Measurements from ENCODE around the gene EPB41L4A.
A peak's percentile ranks its signal among the peaks of the same experiment; 100 is the strongest.

Gene EPB41L4A

DNA sequence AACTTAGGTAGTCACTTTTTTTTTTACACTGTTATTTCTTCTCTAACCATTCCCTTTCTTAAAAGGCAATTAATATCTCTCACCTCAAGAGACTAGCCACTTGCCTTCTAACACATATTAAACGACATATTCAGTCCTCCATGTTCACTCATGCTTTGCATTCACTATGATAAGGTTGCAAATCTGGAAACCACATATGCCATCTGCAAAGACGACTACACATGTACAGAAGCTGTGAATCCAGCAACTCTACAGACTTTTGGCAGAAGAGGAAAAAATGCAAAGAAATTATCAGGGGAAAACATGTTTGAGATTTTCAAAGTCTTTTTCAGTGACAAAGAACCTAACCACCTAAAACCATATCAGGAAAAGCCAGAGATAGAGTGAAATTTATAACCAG is 112.1 kb downstream of the EPB41L4A start:
- peak; percentile 26 for DNase-seq

DNA sequence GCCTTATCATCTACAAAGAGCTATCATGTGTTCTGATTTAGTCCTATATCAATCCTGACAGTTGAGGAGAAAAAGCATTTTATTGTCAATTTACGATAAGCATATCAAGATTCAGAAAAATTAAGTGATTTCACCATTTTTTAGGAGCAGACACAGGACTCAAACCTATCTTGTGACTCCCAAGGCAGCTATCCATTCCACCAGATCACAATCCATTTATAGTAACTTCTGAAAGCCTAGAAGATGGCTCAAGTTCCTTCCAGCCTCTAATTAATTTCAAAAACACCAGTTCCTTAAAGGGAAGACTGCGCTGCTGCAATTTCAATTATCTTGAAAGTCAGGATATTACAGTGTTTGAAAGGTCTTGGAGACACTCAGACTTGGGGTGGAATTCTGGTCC is 114.3 kb downstream of the EPB41L4A start:
- no peak for DNase-seq

DNA sequence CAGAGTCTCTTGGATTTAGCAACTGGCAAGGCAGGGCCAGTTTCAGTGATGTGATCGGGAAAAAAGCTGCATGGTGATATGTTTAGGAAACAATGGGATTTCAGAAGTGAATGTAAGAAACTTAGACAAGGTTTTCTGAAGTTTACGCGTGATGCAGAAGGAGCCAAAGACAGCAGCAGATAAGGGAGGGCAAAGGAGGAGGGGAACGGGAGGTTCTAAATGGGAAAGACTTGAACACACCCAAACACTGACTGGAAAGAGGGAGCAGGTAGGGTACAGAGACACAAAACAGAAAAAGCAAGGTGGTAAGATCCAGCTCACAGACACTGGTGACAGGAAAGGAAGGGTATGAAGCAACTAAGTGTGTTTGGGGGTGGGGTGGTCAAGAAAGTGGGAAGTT is 115.4 kb downstream of the EPB41L4A start:
- DNase-seq, result no peak

DNA sequence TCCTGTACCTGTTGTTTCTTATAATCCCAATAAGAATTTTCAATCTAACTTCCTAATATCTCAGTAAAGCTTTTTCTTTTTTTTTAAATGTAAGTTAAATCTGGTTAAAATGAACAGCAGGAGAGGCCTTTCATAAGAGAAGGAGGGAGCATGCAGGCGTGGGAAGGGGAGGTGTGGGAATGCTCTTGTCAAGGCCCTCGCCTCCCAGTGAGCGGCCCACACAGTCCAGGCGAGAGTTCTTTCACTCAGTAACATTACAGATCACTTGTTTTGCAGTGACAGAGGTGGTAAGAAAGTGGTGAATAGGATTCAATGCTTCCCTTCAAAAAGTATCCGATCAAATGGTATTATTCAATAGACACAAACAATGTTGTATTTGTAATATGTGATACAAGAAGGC is 125.0 kb downstream of the EPB41L4A start:
- DNase-seq, result no peak

DNA sequence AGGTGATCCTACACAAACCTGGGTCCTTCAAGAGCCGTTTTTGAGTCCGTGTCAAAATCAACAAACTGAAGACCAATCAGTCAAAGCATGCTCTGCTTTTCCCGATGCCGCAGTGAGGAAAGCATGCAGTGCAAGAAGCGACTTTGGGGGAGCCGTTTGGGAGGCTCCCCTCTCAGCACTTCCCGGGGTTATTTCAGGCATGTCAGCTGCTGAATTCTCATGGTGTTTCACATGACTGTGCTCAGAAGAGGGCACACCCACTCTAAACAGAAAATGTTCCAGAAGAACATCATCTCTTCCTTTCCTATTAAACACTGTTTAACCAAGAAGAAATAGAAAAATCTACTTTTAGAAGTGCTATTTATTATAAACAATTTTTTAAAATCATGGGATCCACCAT is 125.5 kb downstream of the EPB41L4A start:
- no peak for DNase-seq

DNA sequence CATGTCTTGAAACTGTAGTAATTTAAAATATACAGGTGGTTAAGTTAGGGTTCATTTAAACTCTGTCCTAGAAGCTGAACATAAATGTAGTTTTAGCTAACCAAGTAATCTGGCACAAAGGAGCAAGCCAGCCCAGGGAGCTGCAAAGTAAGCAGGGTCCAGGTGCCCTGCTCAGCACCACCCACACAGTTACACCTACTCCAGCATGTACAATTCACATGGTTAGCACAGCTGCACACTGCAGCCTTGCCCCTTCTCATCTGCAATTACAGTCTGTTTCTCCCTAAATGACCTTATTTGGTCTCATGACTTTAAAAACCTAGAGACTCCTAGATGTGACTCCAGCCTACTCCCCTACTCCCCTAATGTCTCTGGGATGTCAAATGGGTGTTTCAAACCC is 128.4 kb downstream of the EPB41L4A start:
- no peak for DNase-seq

DNA sequence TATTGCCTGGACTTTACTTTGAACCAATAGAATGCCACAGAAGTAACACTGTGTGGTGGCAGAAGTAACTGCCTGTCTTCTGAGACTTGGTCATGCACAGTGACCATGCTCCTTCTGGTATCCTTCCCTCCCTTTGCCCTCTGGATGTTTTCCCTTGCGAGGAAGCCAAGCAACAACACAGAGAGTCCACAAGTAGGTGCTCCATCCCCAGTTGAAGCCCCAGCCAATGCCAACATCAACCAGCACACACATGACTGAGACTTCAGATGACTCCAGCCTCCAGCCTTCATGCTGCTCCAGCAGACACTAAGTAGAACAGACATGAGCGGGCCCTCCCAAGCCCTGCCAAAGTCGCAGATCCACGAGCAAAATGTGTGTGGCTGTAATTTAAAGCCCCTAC is 129.6 kb downstream of the EPB41L4A start:
- DNase-seq, result no peak

DNA sequence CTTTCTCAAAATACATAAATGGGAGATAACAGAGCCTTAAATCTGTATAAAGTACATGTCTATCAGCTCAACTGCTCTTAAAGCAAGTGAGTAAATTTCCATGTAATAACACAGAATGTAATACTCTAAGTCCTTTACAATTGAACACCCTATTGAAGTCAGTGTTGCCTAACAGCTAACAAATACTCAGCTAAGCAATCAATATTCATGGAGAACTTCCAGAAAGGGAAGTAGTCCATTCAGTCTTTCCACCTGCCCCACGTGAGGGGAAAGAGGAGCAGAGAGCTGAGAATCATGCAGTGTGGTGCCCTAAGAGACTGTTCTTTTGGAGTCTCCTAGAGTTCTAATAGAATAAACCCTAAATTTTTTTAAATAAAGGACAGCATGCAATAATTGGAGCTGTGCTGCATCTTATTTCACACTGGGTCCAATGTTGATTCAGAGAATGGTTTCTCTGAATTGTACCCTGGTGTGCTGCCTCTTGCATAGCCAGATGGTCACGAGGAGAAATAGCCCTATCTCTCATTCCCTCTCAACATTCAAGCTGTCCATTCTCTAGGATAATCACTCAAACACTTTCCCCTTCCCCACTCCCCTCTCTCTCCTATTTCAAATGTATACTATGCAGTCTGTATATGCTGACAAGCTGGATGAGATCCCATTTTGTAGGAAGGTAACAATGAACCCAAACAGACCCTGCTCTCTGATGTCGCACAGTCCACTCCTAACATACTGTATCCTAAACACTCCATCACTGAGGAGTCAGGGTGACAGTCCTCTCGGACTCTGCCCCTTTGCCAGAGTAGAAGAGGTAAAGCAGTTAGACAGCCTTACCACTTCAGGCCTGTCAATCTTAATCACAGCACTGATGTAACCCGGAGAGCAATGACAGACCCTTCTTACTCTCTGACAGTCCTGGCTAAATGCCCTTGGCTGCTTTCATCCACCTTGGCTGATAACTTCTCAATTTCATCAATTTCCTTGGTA is 134.8 kb downstream of the EPB41L4A start:
- DNase-seq, result no peak

DNA sequence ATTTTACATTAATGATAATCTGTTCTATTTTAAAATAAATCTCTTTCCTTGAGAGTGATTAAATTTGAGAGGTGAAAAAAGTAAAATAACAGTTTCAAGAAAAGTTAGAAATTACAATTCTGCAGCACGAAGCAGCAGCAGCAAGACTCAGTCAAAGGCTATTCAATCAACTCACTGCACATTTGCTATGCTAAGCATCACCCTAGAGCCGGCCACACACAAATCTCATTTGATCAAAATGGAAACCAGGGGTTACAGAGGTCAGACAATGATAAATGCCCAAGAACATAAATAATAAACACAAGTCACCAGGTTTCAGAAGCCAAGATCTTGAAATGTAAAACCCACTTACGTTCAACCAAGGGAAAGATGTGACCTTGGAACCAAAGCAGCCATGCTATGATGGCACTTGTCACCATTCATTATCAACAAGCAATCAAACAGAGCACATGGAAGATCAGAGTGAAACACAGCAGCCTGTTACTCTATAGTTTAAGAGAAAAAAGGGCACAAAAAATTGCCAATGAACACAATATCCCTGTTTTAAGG is 136.0 kb downstream of the EPB41L4A start:
- no peak for DNase-seq

DNA sequence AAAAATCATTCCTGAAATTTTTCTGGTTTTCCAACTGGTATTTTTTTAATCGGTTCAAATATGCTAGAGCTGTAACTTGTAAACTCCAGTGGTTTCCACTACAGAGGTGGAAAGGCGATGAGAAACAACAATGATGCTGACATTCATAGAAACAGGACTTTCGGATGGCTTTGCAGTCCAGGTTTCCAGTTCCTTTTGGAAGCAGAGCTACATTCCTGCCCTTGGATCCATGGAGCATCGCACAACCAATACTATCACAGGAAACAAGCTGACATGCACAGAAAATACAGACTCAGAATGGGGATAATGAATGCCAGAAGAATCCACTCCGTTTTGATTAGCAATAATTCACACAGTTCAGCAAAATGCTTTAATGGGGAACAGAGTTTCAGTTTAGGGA is 140.0 kb downstream of the EPB41L4A start:
- no peak for DNase-seq

DNA sequence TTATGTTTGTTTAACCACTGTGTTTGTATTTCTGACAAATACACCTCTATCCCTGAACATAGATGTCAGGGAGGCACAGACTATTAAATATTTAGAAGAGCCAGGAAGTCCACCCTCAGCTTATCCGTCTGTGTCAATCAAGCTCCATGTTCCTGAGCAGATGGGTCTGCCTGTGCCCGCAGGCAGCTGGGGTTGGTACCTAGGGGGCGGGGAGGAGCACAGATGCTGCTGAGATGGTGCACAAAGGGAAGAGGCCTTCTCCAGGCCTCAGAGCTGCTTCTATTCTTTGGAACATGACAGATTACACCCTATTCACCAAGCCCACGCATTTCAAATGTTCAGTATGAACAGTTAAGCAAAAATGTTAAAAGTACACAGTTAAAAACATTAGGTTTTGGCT is 142.1 kb downstream of the EPB41L4A start:
- DNase-seq, result no peak

DNA sequence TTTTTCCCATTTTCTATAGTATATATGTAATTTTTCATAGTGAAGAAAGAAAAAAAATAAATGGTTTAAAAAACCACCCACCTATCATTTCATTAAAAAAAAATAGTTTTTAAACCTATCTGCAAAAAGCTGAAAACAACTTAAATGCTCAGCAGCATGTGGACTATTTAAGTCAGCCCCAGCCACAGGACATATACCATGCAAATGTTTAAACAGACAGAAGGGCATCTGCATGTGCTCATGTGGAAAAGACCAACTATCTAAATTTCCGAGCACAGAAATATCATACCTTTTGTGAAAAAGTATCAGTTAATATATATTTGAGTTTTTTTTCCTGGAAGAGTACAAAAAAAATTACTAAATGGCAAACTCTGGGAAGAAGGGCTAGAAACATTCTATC is 143.4 kb downstream of the EPB41L4A start:
- DNase-seq, result no peak

DNA sequence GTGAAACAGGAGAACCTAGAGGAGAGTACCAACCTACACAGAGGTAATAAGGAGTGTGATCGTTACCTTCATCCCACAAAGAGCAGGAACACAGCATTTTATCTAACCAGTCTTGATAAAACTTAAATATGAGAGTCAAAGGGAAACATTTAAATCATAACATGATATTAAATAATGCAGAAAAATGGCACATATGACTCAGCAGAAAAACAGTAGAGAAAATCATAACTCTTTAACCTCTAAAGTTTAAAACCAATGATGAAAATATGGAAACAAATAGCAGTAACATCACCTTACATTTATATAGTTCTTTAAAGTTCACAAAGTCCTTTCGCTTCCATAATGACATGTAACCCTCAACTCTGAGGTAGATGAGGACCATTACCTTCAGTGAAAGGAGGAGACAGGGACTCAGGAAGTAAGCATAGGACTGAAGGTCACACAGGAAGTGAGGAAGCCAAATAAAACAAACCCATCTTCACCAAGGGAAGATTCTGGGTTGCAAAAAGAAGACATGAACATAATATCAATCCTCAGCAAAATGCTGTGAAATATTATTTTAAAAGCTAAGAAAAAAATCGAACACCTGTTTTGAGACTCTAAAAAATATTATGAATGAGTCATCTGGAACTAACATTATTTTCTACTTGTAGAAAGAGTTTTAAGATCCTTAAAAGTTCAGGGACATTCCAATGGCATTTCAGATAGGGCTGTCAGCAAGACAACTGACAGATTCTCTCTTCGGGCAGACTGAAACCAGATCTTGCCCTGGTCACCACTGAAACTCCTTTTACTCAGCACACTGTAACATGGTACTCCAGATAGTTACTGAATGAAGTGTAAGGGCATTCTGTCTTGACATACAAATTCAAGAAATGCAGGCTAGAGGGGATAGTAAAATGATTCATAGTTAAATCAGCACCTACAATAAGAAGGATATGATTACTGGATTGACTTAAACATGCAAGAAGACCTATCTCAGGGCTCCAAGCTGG is 148.5 kb downstream of the EPB41L4A start:
- no peak for DNase-seq

DNA sequence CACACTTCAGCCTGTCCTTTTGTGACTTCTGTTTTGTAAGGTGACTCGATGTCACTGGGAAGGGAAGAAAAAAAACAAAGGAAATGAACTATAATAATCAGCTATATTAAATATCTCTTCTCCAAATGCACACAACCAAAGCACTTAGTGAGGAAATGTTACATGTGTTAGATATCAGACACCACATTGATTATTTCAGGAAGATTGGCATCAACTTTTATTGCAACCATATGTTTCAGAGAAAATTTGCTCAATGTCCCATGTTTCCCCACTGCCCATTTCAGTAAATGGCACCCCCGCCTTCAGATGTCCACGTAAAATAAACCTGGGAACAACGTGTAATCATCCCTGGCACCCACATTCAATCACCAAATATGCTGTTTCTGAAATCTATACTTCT is 151.8 kb downstream of the EPB41L4A start:
- no peak for DNase-seq

DNA sequence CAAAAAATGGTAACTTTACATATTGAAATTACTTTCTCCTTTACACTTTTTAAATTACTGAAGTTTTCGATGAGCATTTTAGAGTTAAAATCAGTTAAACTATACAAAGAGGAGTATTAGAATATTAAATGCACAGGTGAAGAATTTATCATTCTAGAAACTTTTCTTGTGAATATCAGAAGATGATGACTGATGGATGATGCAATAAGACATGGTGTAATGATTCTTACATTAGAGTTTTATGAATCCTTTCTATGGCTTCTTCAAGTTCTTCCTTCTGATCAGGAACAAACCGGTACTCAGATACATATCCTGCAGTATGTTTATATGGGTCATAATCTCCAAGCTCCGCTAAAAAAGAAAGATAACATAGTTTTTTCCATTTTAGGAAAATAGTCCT is 154.4 kb downstream of the EPB41L4A start:
- no peak for DNase-seq

DNA sequence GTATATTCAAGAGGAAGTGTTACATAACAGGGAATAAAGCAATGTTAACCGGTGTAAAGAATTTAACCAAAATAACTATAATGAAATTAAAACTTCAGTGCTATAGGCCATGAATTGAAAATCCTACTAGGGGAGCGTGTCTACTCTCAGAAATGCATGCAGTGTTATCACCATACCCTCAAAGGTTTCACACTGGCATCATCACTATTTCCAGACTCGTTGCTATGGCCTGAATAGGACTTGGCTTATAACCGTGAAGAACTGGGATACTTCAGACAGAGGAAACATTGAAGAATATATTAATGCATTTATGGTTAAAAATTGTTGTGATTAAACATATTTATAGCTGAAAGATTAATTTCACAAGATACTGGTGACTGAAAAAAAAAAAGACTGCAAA is 154.9 kb downstream of the EPB41L4A start:
- DNase-seq, result no peak

DNA sequence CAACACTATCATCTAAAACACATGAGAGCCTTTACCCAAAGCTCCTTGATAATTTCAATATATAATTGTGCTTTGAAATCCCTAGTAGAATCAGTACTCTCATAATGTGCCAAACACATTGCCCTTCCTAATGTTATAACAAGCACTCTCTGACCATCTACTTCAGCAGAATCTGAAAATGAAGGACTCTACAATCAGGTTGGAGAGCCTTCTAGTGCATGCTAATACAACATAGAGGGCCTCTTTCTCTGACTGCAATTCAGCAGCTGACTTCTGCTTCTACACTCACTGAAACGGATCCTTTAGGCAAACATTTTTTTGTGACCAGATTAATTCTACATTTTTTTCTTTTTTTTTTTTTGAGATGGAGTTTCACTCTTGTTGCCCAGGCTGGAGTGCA is 155.6 kb downstream of the EPB41L4A start:
- no peak for DNase-seq

DNA sequence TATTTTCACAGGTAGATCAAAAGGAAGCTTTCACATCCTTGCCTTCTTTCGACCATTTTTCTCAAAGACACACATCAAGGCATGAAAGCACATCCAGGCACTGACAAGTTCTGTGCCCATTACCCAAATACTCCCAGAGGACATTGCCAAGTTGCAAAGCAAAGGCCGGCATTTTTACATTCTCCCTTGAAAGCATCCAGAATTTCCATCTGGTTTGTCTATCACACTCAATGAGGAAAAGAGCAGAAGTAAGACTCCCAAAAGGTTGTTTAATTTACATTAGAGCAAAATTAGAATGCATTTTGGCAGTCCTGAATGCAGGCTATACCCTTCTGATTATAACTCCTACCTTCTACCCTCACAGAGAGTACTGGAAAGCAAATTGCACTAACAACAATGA is 160.5 kb downstream of the EPB41L4A start:
- DNase-seq, result no peak

DNA sequence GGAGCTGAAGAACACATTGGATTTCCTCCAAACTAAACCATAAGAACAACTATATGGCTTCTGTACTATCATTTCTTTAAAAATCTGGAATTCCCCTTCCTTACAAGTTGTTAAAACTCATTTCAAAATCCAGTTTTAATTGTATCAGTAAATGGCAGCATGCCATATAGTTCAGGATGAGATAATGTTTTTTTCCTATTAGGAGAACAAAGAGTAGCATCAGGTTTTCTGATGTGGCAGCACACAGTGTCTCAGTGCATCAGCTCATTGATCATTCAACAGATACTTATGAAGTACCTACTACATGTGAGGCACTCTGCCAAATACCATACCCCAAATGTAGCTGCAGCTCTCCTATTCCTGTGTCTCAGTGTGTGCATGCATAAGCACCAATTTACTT is 161.1 kb downstream of the EPB41L4A start:
- no peak for DNase-seq

DNA sequence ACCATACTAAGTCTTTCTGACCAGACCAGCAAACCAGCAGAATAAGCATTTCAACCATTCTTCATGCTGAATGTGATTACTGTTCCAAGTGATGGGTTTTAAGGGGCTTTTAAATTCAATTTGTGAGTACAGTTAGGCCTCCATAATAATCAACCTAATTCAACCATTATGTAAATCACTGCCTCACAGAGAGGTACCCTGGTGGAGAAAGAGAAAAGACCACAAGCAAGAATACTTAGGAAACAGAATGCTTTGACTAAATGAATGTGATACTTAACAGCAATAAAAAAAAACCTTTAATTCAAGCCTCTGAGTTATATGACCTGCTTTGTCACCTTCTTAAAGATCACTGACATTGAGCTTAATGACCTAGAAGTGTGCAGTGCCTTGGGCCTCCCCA is 162.1 kb downstream of the EPB41L4A start:
- DNase-seq, result no peak

DNA sequence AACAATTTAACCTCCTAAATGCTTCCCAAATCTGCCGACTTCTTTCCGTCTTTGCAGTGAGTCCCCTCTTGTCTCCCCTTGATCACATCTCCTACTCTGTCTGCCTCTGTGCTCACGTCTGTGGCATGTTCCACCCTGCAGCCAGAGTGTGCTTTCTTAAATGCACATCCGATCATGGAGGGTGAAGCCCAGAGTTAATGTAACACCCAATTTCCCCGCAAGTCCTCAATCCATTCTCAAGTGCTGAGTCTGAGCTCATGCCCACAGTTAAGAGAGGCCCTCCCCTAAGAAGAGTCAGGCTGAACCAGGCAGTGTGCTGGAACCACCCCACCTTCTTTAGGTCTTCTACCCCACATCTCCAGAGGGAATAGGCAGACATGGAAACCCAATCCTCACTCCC is 164.8 kb downstream of the EPB41L4A start:
- no peak for DNase-seq

DNA sequence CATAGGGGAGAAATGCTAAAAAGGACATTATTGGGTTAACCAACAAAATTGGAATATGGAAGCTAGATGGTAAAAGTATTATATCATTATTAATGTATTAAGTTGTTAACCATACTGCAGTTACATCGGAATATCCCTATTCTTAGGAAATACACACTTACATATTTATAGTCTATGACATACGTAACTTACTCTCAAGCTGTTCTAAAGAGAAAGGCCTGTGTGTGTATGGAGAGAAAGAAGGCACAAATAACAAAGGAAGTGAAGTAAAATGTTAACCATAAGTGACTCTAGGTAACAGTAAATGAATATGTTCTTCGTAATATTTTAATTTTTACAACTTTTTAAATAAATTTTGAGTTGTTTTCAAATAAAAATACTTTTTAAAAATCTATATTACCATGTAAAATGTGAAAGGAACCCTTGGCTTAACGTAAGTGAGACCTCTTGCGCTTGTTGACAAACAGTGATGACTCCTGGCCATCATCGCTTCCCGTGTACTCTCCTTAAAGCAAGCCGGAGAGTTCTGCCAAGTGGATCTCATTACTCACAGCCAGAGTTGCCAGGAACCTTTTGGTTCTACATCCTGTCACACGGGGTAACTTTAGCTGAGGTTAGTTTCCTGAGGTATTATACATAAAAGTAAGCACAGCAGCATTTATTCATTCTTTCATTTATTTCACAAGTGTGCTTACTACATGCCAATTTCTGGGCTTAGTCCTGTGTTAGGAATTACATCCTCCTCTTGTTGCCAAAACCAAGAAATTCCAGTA is 165.4 kb downstream of the EPB41L4A start:
- no peak for DNase-seq

DNA sequence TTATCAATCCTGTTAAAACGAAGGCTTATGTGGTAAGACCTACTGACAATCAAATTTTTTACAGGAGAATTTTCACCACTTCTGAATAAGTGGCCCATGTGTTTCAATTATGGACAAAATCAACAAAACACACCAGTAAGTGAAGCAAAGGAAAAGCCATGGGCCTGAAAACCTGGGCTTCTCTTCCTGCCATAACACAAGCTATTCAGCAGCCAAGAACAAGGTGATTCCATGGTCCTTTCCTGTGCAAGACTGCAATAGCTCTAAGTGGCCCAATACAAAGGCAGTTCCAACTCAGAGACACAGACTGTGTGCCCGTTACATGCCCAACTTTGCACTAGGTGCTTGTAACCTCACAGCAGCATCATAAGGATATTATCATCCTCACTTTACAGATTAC is 168.5 kb downstream of the EPB41L4A start:
- DNase-seq, result no peak
